GM23248 (cell line): Measurements from ENCODE around the gene SGPL1. TPM values are rescaled to one million over a fixed set of nuclear protein-coding genes. Genes with fewer than 3 reads are reported as not detected.
A peak's percentile ranks its signal among the peaks of the same experiment; 100 is the strongest.

Source experiments
- DNase-seq: peaks from one replicate; pipeline ENCODE4 v3.0.0-alpha.2; 2015
- H2AFZ ChIP-seq: fragments of 200-600 bp; sonication (generic); 2 replicates; pipeline ENCODE4 v1.6.1; 2016; ENCODE audit warnings: antibody characterized with exemption
- H3F3A ChIP-seq: fragments of 200-600 bp; sonication (generic); 2 replicates; pipeline ENCODE4 v1.6.1; 2016; ENCODE audit warnings: mild to moderate bottlenecking, antibody characterized with exemption, mixed run types; ENCODE audit not compliant: insufficient read depth
- H3K27ac ChIP-seq: fragments of 200-600 bp; sonication (generic); 2 replicates; pipeline ENCODE4 v1.5.1; 2016; ENCODE audit warnings: mild to moderate bottlenecking
- H3K27me3 ChIP-seq: fragments of 200-600 bp; sonication (generic); replicated peaks from 2 replicates; pipeline ENCODE4 v1.6.1; 2016; ENCODE audit warnings: mild to moderate bottlenecking; ENCODE audit not compliant: insufficient read depth
- H3K36me3 ChIP-seq: fragments of 200-600 bp; sonication (generic); 2 replicates; pipeline ENCODE4 v1.6.1; 2016; ENCODE audit warnings: low read depth, mild to moderate bottlenecking
- H3K4me1 ChIP-seq: fragments of 200-600 bp; sonication (generic); 2 replicates; pipeline ENCODE4 v1.6.1; 2016; ENCODE audit warnings: mild to moderate bottlenecking; ENCODE audit not compliant: insufficient read depth
- H3K4me2 ChIP-seq: fragments of 200-600 bp; sonication (generic); one replicate; pipeline ENCODE4 v1.6.1; 2016; ENCODE audit warnings: mild to moderate bottlenecking; ENCODE audit not compliant: unreplicated experiment
- H3K4me3 ChIP-seq: fragments of 200-600 bp; sonication (generic); 2 replicates; pipeline ENCODE4 v1.5.1; 2016; ENCODE audit warnings: mild to moderate bottlenecking
- H3K79me2 ChIP-seq: fragments of 200-600 bp; sonication (generic); 2 replicates; pipeline ENCODE4 v1.6.1; 2016; ENCODE audit warnings: mild to moderate bottlenecking; ENCODE audit not compliant: insufficient read depth
- H3K9ac ChIP-seq: fragments of 200-600 bp; sonication (generic); 2 replicates; pipeline ENCODE4 v1.6.1; 2016; ENCODE audit warnings: mild to moderate bottlenecking
- H3K9me2 ChIP-seq: fragments of 200-600 bp; sonication (generic); 2 replicates; pipeline ENCODE4 v1.6.1; 2016; ENCODE audit warnings: mixed run types, mild to moderate bottlenecking, moderate library complexity; ENCODE audit not compliant: insufficient read depth
- H3K9me3 ChIP-seq: fragments of 200-600 bp; sonication (generic); one replicate; pipeline ENCODE4 v1.6.1; 2017; ENCODE audit warnings: low read depth
- H4K20me1 ChIP-seq: fragments of 200-600 bp; sonication (generic); 2 replicates; pipeline ENCODE4 v1.6.0; 2016; ENCODE audit not compliant: insufficient read depth
- EZH2 ChIP-seq: fragments of 200-600 bp; sonication (generic); IDR thresholded peaks from 2 replicates; pipeline ENCODE4 v1.6.1; 2018; ENCODE audit warnings: antibody characterized with exemption, mild to moderate bottlenecking; ENCODE audit not compliant: insufficient read depth, poor library complexity, severe bottlenecking
- EZH2phosphoT487 ChIP-seq: fragments of 200-600 bp; sonication (generic); IDR thresholded peaks from 2 replicates; pipeline ENCODE4 v1.6.1; 2018; ENCODE audit warnings: antibody characterized with exemption, moderate library complexity, mild to moderate bottlenecking, low read depth; ENCODE audit not compliant: insufficient read depth
- WGBS, 2 experiments: methylation state at CpG; one replicate each; pipeline ENCODE4 v1.1.6; 2015 to 2017; ENCODE audit warnings: low lambda C conversion rate in 2 of 2, low coverage in 1 of 2; ENCODE audit errors: missing lambda C conversion rate in 2 of 2; 5-methylcytosine and 5-hydroxymethylcytosine counted together
- in situ Hi-C: fragments of 300-500 bp; cut with MboI; formaldehyde crosslinking; loops from 2 replicates; pipeline ENCODE4 v1.15.0; 2020
- polyA plus RNA-seq: library from polyadenylated mRNA; unstranded; fragments of >200 nt; fragmentation: Nextera tagmentation; extraction: Ambion mirVana; gene quantifications from 2 replicates; pipeline ENCODE4 v1.2.1, GENCODE V29; 2016
- total RNA-seq: library from RNA; depleted of rRNA; stranded (reverse); fragments of >200 nt; shearing (Covaris generic); gene quantifications from 2 replicates; pipeline ENCODE4 v1.2.3, GENCODE V29; 2014

SGPL1 gene
- total and polyA plus RNA-seq, 2 experiments from 2014 or later = 18.2 to 27.5 TPM

DNA sequence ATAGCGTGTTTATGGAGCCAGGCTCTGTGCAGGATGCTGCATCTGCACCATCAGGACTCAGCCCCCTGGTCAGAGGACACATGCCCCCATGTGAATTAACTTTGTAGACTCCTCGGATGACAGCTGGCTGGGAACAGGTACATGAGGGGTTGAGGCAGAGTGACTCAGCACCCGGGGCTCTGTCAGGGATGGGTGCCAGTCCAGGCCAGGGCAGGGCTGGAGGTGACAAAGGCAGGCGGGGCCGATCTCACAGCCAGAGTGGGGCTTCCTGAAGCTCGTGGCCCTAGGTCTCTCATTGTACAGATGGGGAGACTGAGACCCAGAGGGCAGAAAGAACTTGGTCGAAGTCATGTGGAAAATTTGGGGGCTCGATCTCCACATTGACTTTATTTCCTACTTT, 107.9 kb downstream of the SGPL1 start:
- Histone ChIP-seq H2AFZ (no peak overlapping the region), H3K4me3 (no peak overlapping the region), H3K4me1 (no peaks in the 10 kb centered on the region), H3K9me3 (no peaks in the 10 kb centered on the region), H3K27me3 (peaks cover 34% of the 10 kb centered on the region), H3F3A (no peaks in the 10 kb centered on the region), H4K20me1 (no peaks in the 10 kb centered on the region), H3K4me2 (no peak overlapping the region), H3K79me2 (no peaks in the 10 kb centered on the region), H3K9me2 (no peaks in the 10 kb centered on the region), H3K36me3 (no peaks in the 10 kb centered on the region), H3K9ac (no peak overlapping the region), H3K27ac (no peak overlapping the region)
- no peak for DNase-seq
- in situ Hi-C loops = loop anchor here (10.0 kb wide), 2 partner anchors 281 to 361 kb away; no protein-coding TSS in a partner anchor
- 60 to 61% methylated on average over 8 of the region's 8 CpGs for WGBS, 2 experiments
- TF ChIP-seq EZH2phosphoT487 = no peak
- no peak for TF ChIP-seq EZH2

GRCh38 chr10:70925377-70926225, 109.9 kb downstream of the SGPL1 start:
- DNase-seq = peak; percentile 46
- in situ Hi-C loops = loop anchor here (10.0 kb wide), 2 partner anchors 279 to 359 kb away; no protein-coding TSS in a partner anchor
- no peaks in the 10 kb centered on the region for H3F3A ChIP-seq

DNA sequence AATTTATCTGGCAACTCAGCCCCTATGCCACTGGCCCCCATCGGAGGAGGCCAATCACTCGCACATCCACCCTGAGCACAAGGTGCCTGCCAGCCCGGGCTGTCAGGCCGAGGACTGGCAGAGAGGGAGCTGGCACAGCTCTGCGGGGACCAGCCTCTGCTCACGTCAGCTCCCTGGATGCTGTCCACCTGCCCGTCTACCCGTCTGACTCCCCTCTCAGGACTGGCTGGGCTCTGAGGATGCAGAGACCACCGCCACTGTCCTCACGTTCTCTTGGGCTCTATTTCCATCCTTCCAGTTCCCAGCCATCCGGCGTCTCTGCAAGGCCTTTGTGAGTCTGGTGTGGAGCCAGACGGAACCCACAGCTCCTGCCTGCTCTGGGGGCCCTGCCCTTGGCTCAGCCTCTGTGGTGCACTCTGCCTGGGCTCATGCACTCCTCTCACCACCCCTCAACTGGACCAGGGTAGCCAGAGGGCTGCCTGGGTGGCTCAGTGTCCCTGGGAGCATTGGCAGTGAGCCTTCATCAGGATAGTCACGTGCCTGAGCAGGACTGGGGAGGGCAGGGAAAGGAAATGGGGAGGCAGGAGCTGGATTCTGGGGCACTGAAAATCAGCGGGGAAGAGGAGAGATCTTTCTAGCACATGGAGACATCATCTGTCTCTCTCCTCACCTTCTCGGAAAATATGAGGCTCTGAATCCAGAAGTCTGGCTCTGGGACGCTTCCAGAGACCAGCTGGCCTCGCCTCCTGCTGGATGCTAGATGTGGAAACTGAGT, 110.7 kb downstream of the SGPL1 start:
- no peaks in the 10 kb centered on the region for H3K36me3 ChIP-seq
- no peak overlapping the region for H3K9ac ChIP-seq
- no peak overlapping the region for H2AFZ ChIP-seq
- H3K4me3 ChIP-seq = no peak overlapping the region
- no peaks in the 10 kb centered on the region for H3K4me1 ChIP-seq
- H4K20me1 ChIP-seq = no peaks in the 10 kb centered on the region
- peaks cover 38% of the 10 kb centered on the region for H3K27me3 ChIP-seq
- H3K4me2 ChIP-seq = no peak overlapping the region
- WGBS, 2 experiments = 42 to 43% methylated on average over 18 of the region's 18 CpGs
- H3K9me3 ChIP-seq = no peaks in the 10 kb centered on the region
- H3K9me2 ChIP-seq = no peaks in the 10 kb centered on the region
- in situ Hi-C loops = loop anchor here (10.0 kb wide), 2 partner anchors 278 to 358 kb away; no protein-coding TSS in a partner anchor
- H3K27ac ChIP-seq = no peak overlapping the region
- DNase-seq = no peak
- TF ChIP-seq EZH2phosphoT487 (no peak), EZH2 (no peak)
- H3K79me2 ChIP-seq = no peaks in the 10 kb centered on the region
- no peaks in the 10 kb centered on the region for H3F3A ChIP-seq

More at GRCh38 chr10:70925377-70926225, 109.9 kb downstream of the SGPL1 start:
- Histone ChIP-seq H3K9ac (no peak overlapping the region), H3K4me1 (no peaks in the 10 kb centered on the region), H3K36me3 (no peaks in the 10 kb centered on the region), H3K4me2 (no peak overlapping the region), H2AFZ (no peak overlapping the region), H4K20me1 (no peaks in the 10 kb centered on the region), H3K79me2 (no peaks in the 10 kb centered on the region), H3K4me3 (no peak overlapping the region), H3K9me2 (no peaks in the 10 kb centered on the region), H3K27me3 (peaks cover 41% of the 10 kb centered on the region), H3K9me3 (no peaks in the 10 kb centered on the region), H3K27ac (no peak overlapping the region)
- TF ChIP-seq EZH2 (no peak), EZH2phosphoT487 (no peak)
- 23 to 25% methylated on average over 21 to 22 of the region's 22 CpGs for WGBS, 2 experiments

DNA sequence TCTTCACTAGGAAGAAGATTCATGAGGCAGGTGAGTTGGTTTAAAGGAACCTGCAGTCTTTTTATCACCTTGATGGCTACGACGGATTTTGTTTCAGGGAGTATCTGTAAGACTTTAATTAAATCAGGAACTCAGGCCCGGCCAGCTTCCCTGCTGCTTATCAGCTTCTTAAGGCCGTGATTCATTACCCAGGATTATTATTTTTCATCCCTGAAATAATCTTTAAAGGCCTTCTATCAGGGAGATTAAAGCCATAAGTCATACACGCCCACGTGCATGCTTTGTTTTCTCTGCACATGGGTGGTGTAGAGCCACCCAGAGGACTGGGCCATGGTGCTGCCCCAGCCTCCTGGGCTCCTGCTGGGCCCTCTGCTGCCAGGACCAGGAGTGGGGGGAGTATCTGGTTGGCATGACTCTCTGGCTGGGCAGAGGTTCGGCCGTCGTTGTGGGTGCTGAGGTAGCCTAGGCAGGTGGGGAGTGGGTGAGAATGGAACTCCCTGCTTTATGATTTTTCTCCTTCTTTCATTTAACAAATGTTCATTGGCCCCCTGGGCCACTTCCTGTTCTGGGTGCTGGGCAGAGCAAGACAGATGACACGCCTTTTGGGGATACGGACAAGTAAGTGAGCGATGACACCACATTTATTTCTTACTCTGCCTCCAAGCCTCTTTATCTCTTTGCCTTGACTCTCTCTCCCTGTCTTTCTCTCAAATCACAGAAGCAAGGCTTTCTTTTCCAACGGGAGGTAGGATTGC, 111.6 kb downstream of the SGPL1 start:
- Histone ChIP-seq H3K4me1 (no peaks in the 10 kb centered on the region), H3K4me3 (no peak overlapping the region), H3K9ac (no peak overlapping the region), H3F3A (no peaks in the 10 kb centered on the region), H4K20me1 (no peaks in the 10 kb centered on the region), H3K9me3 (no peaks in the 10 kb centered on the region), H3K27me3 (peaks cover 41% of the 10 kb centered on the region), H3K4me2 (no peak overlapping the region), H3K9me2 (no peaks in the 10 kb centered on the region), H3K36me3 (no peaks in the 10 kb centered on the region), H3K27ac (no peak overlapping the region), H3K79me2 (no peaks in the 10 kb centered on the region), H2AFZ (no peak overlapping the region)
- no peak for TF ChIP-seq EZH2
- no peak for TF ChIP-seq EZH2phosphoT487
- in situ Hi-C loops = loop anchor here (10.0 kb wide), 2 partner anchors 277 to 357 kb away; no protein-coding TSS in a partner anchor
- peak; percentile 26 for DNase-seq
- 71 to 77% methylated on average over 13 of the region's 13 CpGs for WGBS, 2 experiments
